Measurements from ENCODE around the gene NFE2L2. TPM values are rescaled to one million over a fixed set of nuclear protein-coding genes. Genes with fewer than 3 reads are reported as not detected.

Gene NFE2L2
- total and polyA plus RNA-seq, 7 donors = 46.7 to 103 (median 88.3) TPM

DNA sequence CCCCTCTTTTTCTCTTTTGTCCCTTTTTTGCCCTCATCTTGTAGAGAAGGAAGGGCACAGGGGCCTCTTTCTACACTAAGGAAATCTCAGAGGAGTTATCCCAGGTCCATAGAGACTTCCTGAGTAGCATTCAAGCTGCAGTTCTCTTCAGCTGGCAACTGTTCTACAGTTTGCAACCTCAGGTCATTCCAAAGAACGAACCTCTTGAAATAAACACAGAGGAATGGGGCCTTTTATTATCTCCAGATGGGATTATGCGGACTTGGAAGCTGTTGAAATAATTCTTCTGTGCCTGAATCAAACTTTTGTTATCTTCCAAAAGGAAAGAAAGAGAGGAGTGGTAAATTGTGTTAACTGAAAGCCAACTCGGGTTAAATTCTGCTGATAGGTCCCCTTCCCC lies 31.0 kb upstream of the NFE2L2 start:
- intact Hi-C loops (cut with DNase I) = loop anchor here (1.0 to 2.0 kb wide), 2 partner anchors 31 to 130 kb away; partner anchors contain the start of gene NFE2L2
- TF ChIP-seq POLR2AphosphoS5 (IDR thresholded peaks at IDR 0.05) = no peak
- TF ChIP-seq POLR2A (IDR thresholded peaks at IDR 0.05) = no peak
- no peak for TF ChIP-seq EP300 (IDR thresholded peaks at IDR 0.05)
- TF ChIP-seq, protein P1, sequence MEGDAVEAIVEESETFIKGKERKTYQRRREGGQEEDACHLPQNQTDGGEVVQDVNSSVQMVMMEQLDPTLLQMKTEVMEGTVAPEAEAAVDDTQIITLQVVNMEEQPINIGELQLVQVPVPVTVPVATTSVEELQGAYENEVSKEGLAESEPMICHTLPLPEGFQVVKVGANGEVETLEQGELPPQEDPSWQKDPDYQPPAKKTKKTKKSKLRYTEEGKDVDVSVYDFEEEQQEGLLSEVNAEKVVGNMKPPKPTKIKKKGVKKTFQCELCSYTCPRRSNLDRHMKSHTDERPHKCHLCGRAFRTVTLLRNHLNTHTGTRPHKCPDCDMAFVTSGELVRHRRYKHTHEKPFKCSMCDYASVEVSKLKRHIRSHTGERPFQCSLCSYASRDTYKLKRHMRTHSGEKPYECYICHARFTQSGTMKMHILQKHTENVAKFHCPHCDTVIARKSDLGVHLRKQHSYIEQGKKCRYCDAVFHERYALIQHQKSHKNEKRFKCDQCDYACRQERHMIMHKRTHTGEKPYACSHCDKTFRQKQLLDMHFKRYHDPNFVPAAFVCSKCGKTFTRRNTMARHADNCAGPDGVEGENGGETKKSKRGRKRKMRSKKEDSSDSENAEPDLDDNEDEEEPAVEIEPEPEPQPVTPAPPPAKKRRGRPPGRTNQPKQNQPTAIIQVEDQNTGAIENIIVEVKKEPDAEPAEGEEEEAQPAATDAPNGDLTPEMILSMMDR (IDR thresholded peaks at IDR 0.05) = no peak
- peak overlapping the region; percentile 53 to 73 (median 70) for H3K27ac ChIP-seq
- H3K4me1 ChIP-seq = peaks cover 0 to 14% (median 10%) of the 10 kb centered on the region in 4 donors
- H3K27me3 ChIP-seq = no peaks in the 10 kb centered on the region
- no peaks in the 10 kb centered on the region for H3K9me3 ChIP-seq
- peak overlapping the region in 2 of 4 donors; percentile 1 to 4 for H3K4me3 ChIP-seq
- WGBS, 2 donors = 20 to 56% methylated on average over 3 of the region's 3 CpGs
- no peak for DNase-seq
- H3K36me3 ChIP-seq = no peaks in the 10 kb centered on the region

GRCh38 chr2:177291701-177292100 lies 27.2 kb upstream of the NFE2L2 start:
- H3K27me3 ChIP-seq = no peaks in the 10 kb centered on the region
- H3K4me3 ChIP-seq = no peak overlapping the region
- WGBS, 2 donors = 94% methylated on average over 4 of the region's 4 CpGs
- peaks cover 0 to 14% (median 10%) of the 10 kb centered on the region in 4 donors for H3K4me1 ChIP-seq
- no peak for DNase-seq
- H3K27ac ChIP-seq = no peak overlapping the region
- H3K36me3 ChIP-seq = no peaks in the 10 kb centered on the region
- TF ChIP-seq POLR2AphosphoS5 (IDR thresholded peaks at IDR 0.05) (no peak), POLR2A (IDR thresholded peaks at IDR 0.05) (no peak)
- intact Hi-C loops (cut with DNase I) = no loop called here
- H3K9me3 ChIP-seq = no peaks in the 10 kb centered on the region

GRCh38 chr2:177289824-177290628 lies 25.5 kb upstream of the NFE2L2 start:
- no peaks in the 10 kb centered on the region for H3K36me3 ChIP-seq
- H3K27me3 ChIP-seq = no peaks in the 10 kb centered on the region
- intact Hi-C loops (cut with DNase I) = no loop called here
- H3K27ac ChIP-seq = no peak overlapping the region
- H3K4me3 ChIP-seq = no peak overlapping the region
- TF ChIP-seq POLR2AphosphoS5 (IDR thresholded peaks at IDR 0.05) (no peak), POLR2A (IDR thresholded peaks at IDR 0.05) (no peak), EP300 (IDR thresholded peaks at IDR 0.05) (no peak)
- TF ChIP-seq, protein P1 (IDR thresholded peaks at IDR 0.05) = no peak
- no peak for DNase-seq
- no peaks in the 10 kb centered on the region for H3K4me1 ChIP-seq
- 59 to 79% methylated on average over 9 of the region's 9 CpGs for WGBS, 2 donors
- H3K9me3 ChIP-seq = no peaks in the 10 kb centered on the region

GRCh38 chr2:177287814-177288213 lies 23.3 kb upstream of the NFE2L2 start:
- intact Hi-C loops (cut with DNase I) = no loop called here
- 90 to 93% methylated on average over 1 of the region's 1 CpG for whole genome bisulfite sequencing, 2 donors
- no peaks in the 10 kb centered on the region for H3K4me1 ChIP-seq
- H3K9me3 ChIP-seq = no peaks in the 10 kb centered on the region
- TF ChIP-seq EP300 (IDR thresholded peaks at IDR 0.05) = no peak
- TF ChIP-seq, protein P1 (IDR thresholded peaks at IDR 0.05) = no peak
- no peak for TF ChIP-seq POLR2A (IDR thresholded peaks at IDR 0.05)
- TF ChIP-seq POLR2AphosphoS5 (IDR thresholded peaks at IDR 0.05) = no peak
- no peaks in the 10 kb centered on the region for H3K36me3 ChIP-seq
- no peak overlapping the region for H3K4me3 ChIP-seq
- H3K27ac ChIP-seq = no peak overlapping the region
- no peaks in the 10 kb centered on the region for H3K27me3 ChIP-seq
- DNase-seq = no peak

GRCh38 chr2:177285892-177286715 lies 21.6 kb upstream of the NFE2L2 start:
- 52 to 61% methylated on average over 2 of the region's 2 CpGs for WGBS, 2 donors
- TF ChIP-seq EP300 (IDR thresholded peaks at IDR 0.05) (no peak), POLR2AphosphoS5 (IDR thresholded peaks at IDR 0.05) (no peak), POLR2A (IDR thresholded peaks at IDR 0.05) (no peak)
- TF ChIP-seq, protein P1 (IDR thresholded peaks at IDR 0.05) = no peak
- Histone ChIP-seq H3K27me3 (no peaks in the 10 kb centered on the region), H3K36me3 (no peaks in the 10 kb centered on the region), H3K4me1 (peaks cover 0 to 7% (median 2%) of the 10 kb centered on the region in 4 donors), H3K27ac (no peak overlapping the region), H3K4me3 (no peak overlapping the region), H3K9me3 (no peaks in the 10 kb centered on the region)
- intact Hi-C loops (cut with DNase I) = no loop called here
- DNase-seq = no peak

Measured in sigmoid colon (tissue), 7 donors.